NCI-H187 (cell line): ENCODE data around the gene DSCAML1.
A peak's percentile ranks its signal among the peaks of the same experiment; 100 is the strongest.

Experiments
- DNase-seq, 2 experiments: peaks; one replicate each; lab custom pipeline; 2025; lab: John Stamatoyannopoulos, UW

The DSCAML1 gene

DNA sequence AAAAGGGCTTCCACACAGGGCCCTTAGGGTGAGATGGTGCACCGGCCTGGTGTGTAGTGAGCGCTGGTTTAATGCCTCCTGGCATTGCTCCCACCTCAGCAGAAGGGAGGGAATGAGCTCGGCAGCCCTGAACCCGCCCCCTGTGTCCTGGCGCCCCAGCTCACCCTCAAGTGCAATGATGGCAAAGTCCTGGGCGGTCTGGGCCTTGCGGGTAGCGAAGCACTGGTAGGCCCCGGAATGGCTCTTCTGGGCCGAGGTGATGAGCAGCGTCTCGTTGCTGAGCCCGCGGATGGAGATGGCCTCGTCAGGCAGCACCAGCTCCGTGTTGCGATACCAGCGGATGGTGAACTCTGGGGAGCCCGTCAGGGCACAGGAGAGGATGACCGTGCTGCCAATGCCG, 276.1 kb downstream of the DSCAML1 start:
- DNase-seq = no peak

DNA sequence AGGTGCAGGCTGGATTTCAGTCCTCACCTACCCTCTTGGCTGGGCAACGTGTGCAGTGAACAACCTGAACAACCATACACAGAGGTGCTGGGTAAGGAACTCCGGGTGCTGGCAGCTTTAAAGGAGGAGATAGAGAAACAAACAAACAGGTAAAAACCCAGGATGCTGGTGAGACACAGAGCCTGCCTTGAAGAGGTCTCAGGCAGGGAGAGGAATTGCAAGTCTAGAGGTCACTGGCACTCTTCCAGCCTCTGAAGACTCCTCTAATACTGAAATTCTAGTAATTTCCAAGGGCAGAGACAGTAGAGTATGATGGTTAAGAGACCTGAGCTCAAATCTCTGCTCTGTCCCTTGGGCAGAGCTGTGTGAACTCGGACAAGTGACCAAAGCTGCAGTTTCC, 276.8 kb downstream of the DSCAML1 start:
- DNase-seq = no peak

DNA sequence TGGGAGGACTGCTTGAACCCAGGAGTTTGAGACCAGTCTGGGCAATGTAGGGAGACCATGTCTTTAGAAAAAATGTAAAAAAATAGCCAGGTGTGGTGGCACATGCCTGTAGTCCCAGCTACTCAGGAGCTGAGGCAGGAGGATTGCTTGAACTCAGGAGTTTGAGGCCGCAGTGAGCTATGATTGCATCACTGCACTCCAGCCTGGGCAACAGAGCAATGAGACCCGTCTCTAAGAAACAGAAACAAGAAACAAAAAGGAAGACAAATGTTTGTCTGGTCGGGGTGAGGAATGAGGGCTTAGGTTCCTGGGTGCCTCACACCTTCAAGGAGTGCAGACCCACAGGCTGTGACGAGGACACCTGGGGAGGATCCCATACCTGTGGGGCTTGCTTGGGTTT, 277.4 kb downstream of the DSCAML1 start:
- no peak for DNase-seq

DNA sequence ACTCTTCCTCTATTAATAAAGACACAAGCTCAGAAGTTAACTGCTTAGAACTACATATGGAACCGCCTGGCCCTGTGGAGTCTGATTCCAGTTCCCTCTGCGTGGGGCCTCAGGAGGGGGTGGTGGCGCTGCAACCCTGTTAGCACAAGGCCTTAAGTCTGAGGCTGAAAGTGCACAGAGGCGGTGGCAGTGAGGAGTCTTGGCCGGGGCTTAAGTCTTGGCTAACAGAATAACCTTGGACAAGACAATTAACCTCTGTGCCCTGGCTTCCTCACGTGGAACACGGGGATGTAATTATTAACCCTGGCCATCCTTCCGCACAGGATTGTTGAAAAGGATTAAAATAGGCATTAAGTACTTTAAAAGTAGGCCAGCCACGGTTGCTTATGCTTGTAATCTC, 277.8 kb downstream of the DSCAML1 start:
- no peak for DNase-seq

DNA sequence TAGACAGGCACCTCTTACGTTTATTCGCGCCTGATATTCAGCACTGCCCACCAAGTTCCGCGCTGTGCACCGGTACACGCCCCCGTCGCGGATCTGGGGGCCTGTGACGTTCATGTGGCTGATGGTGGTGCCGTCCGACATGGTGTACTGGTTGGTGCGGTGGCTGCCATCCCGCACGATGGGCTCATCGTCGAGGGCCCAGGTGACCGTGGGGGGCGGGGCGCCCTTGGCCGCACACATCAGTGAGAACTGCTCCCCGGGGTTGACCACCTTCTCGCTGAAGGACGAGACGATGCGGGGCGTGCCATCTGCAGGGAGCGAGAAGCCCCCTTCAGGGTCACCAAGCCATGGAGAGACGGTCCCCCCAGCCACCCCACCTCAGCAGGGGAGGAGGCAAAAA, 278.6 kb downstream of the DSCAML1 start:
- no peak for DNase-seq

DNA sequence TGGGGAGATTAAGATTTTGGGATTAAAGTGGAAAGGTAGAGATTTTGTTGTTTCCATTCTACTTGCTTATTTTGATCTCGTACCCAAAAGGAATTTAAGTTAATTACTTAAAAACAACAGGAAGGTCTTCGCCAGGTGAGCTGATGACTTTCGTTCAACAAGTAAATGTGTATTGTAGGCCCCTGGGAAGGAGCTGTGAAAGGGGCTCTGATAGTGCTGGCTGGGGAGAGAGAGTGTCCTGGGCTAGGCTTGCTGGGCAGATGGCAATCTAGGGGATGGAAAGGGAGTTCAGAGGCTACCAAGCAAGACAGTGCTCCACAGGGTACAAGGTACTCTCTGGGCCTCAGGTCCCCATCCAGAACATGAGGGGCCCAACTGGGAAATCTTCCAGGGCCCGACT, 279.9 kb downstream of the DSCAML1 start:
- DNase-seq = no peak

DNA sequence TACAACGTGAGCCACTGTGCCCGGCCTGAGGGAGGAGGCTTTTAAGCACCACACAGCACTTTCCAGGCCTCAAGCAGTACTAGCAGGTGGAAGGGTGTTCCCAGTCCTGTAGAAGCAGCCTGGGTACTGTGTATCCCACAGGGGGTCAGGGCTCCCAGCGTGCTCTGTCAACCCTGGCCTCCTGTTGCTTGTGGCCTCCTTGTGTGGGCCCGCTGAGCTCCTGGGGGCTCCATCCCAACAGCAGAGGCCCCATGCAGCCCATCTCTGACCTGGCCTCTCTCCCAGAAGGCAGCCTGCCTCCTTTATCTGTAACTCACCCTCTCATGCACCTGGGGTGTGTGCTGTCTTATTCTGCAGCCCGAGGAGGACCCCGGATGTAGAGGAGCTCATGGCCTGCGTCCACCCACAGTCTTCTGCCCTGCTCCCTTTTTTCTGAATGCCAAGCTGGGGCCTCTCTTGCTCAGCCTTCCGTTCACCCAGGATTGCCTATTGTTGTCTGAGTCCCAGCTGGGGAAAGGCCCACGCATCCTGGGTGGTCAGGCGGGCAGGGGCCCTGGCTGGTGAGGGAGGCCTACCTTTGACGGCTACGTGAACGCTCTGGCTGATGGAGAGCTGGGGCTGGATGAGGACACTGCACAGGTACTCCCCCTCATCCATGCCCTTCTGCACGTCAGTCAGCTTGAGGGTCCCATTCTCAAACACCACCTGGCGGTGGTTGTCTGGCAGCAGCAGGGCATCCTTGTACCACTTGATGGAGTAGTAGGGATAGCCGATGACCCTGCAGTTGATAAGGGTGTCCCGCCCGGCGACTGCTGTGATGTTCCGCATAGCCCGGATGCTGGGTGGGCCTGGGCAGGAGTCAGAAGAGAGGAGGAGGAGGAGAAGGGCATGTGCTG, 280.9 kb downstream of the DSCAML1 start:
- DNase-seq = no peak

DNA sequence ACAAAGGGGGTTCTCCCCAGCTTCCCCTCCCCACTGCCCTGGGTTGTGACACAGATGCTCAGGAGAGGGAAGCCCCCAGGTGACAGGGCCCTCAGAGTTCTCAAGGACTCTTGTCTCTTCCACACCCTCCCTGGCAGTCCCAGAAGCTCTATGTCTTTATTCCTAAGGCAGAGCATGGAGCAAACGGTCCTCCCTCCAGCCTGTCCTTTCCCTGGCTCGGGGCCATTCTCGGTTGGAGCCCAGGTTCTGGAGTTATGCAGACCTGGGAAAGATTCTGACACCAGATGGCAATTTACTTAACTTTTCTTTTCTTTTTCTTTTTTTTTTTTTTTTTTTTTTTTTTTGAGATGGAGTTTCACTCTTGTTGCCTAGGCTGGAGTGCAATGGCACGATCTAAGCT, 282.8 kb downstream of the DSCAML1 start:
- no peak for DNase-seq

DNA sequence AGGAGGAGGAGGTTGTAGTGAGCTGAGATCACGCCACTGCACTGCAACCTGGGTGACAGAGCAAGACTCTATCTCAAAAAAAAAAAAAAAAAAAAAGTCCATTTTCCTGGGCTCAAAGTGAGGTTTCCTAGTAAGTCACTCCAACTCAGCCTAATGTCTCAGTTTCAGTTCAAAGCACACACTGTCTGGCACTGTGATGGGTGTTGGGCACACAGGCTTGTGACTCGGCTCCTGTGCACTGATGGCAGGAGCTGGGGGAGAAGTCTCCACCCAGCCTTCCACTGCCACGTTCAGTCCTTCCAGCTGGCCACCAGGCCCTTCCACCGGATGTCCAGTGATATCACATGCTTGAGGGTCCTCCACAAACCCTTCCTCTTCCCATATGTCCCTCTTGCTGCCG, 283.4 kb downstream of the DSCAML1 start:
- DNase-seq = no peak

DNA sequence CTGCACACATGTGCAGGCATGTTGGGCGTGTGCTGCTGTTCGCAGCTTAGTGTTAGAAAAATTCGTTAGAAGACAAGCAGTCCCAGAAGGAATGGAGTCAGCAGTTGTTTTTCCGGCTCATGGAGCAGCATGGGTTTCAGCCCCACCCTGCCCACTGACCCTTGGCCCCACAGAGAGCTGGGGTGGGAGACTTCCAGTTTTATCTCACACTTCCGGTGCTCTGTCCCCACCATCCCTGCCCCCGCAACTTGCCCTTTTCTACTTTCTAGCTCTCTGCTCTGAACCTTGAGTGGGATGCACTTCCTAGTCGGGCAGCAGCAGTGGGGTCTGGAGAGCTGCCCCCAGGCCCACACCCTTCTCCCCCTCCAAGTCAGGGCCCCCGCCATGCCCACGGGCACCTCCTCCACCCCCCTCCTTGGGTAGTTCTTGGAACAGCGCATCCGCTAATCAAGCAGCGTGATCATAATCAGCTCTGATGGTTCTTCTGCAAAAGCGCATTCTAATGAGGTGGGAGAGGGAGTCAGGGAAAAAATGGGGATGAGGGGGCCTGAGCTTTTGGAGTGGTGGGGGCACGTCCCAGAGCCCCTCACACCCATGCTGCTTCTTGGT, 285.0 kb downstream of the DSCAML1 start:
- no peak for DNase-seq

DNA sequence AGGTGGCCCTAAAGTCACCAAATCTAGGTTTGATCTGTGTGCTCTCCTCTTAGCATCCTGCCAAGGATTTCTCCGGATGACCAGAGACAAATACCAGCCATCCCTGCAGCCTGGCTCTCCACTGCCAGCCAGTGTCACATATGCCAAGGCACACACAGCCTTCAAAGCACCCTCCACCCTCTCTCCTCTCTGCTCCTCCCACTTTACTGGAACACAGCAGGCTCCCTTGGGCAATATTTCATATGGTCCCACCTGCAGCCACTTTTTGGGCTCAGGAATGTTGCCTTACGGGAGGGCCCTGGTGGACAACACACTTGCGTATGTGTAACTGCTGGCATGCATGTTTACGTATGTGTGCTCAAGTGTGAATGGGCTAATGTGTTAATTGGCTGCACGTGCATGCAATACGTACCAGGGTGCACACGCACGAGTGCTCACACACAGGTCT, 285.5 kb downstream of the DSCAML1 start:
- DNase-seq = no peak

DNA sequence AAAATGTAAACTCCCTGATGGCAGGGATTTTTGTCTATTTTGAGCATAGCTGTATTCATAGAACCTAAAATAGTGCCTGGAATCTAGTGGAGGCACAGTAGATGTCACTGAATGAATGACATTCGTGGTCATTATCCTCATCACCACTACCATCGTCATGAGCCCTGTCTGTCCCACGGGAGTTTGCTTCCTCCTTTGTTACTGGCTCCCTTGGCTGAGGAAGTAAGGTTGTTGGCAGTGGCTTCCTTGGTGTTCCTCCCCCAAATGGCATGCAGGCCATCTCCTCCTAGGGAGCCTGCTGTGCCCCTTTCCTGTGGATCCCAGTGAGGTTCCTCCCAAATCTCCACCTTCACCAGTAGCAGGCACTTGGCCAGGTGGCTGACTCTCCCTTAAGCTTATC, 286.4 kb downstream of the DSCAML1 start:
- DNase-seq = no peak

DNA sequence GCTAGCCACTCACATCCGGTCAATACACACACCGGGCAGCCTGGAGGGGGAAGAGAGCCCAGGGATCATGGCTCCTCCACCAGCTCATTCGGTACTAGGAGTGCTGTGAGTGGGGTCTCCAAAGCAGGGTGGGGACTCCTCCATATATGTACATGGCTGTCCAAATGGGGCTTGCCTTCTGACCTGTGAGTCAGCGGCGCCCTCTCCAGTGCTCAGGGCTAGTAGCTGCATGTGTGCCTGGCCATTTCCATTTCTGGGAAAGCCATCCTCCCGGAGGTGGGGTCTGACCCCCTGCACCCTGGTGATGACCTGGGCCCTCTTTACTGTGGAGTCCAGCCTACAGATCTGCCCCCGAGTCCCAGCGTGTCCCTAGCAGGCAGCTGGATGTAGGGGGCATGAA, 287.5 kb downstream of the DSCAML1 start:
- no peak for DNase-seq

DNA sequence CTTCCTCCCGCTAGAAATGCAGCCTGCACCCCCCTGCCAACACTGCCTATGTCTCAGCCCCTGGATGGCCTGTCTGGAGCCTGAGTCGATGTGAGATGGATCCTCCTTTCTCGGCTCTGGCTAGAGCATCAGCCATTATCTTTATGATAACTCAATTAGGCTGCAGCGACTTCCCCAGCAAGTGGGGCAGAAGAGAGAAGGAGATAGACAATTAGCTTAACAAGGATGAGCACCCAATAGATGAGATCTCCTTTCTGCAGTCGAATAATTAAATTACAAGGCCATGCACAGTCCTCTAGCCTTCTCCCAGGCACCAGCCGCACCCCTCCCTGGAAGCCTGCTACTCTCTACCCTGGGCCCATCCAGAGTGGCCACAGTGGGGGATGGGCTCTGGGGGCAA, 290.0 kb downstream of the DSCAML1 start:
- no peak for DNase-seq

DNA sequence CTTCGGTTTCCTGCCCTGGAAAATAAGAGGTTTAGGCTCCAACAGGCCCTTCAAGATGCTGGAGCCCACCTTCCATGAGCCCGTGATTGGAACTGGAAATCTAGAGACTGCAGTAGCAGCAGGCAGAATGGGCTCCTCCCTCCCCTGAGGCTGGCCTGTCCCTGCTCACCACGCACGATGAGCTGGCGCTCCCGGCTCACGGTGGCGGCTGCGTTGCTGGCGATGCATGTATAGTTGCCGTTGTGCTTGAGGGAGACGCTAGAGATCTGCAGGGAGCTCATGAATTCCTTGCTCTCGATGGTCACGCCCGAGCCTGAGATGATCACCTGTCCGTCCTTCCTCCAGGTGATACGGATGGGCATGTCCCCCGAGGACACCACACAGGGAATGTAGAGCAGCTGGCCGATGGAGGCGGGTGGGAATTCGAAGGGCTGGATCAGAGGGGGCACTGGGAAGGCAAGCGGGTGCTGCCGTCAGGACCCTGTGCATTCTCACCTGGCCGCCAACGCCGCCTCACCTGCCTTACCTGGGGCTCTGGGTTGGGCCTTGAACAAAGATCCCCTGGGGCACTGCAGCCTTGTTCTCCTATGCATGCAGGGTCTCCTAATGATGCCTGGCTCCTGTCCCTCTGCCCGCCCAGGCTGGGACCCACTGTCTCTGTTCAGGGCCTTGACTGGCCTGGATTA, 291.6 kb downstream of the DSCAML1 start:
- no peak for DNase-seq

DNA sequence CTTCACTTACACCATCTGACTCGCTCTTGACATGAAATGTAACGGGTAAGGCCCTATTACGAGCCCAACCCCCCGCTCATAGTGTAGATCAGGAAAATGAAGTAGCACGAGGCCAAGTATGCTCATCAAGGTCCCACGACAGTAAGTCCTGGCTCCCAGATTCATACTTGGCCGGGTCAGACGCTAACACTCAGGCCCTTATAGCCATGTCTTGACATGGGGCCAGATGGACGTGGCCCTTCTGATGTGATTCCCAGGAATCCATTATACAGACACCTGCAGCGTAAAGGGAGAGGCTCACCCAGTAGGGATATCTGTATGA, 294.3 kb downstream of the DSCAML1 start:
- DNase-seq = no peak

DNA sequence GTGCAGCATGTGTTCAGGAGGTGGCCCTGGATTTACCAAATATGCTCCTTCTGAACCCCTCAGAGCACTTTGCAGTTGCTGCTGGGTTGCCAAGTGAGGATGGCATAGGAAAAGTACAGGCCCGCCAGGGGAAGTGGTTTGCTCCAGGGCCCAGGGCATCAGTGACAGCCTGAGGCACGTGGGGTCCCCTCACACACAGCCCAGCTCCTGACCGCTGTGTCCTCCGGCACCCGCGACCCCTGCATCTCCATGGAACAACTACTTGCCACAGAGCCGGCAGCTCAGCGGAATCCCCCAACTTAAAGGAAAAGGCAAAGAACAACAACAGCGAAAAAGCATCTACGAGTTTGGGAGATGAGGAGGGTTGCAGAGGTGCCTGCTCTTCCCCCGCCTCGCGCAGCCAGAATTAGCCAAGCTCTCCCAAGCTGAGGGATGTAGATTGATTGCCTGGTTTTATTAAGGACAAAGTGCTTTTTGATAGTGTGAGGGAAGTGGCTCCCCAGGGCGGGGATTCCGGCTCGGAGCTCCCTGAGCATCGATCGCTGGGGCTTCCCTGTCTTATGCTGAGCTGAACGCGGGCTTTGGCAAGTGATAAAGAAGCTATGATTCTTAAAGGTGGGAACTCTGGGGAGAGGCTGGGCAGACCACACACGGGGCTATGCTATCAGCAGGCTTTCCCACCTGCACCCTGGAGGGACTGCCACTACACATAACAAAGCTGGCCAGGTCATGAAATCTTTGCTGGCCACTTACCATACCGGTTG, 294.8 kb downstream of the DSCAML1 start:
- no peak for DNase-seq

DNA sequence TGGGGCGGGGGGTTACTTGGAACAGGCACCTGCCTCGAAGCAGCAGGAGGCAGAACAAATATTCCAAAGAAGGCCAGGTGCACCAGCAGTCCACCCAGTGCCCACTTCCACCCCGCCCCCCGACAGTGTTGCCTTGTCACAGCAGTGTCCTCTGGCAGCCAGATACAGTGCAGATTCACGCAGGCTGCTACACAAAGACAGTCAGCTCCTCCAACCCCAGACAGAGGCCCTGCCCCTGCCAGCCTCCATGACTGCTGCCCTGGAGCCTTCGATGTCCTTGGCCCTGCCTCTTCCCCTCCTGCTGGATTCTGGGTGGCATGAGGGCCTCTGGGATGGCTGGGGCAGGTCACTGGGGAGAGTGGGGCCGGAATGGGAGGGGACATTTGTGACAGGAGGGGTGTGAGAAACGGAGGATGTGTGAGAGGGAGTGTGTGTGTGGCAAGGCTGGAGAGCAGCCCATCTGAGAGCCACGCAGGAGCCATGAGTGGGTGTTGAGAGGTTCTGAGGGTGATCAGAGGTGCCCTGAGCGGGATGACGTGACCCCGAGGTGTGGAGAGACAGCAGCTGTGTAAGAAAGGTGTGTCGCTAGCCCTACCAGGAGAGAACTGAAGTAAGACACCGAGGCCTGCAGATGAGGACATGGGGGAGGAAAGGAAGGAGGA, 295.6 kb downstream of the DSCAML1 start:
- DNase-seq = peak; percentile 32 to 73

DNA sequence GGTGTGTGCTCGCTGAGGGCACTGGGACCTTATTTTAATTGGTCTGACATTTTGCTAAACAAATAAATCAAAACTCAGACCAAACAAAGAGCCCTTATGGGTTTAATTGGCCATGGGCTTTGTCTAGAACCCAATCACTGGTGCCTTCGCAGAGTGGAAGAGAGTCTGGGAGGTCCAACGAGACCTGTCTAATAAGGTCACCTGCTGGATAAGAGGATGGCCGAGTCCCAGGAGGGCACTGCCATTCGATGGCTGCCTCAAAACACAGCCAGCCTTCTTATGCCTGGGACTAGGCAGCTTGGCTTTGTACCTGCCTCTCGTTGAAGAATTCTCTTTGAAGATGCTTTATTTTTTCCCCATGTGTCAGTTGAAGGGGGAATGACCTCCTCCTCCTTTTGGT, 298.2 kb downstream of the DSCAML1 start:
- peak; percentile 81 to 87 for DNase-seq

DNA sequence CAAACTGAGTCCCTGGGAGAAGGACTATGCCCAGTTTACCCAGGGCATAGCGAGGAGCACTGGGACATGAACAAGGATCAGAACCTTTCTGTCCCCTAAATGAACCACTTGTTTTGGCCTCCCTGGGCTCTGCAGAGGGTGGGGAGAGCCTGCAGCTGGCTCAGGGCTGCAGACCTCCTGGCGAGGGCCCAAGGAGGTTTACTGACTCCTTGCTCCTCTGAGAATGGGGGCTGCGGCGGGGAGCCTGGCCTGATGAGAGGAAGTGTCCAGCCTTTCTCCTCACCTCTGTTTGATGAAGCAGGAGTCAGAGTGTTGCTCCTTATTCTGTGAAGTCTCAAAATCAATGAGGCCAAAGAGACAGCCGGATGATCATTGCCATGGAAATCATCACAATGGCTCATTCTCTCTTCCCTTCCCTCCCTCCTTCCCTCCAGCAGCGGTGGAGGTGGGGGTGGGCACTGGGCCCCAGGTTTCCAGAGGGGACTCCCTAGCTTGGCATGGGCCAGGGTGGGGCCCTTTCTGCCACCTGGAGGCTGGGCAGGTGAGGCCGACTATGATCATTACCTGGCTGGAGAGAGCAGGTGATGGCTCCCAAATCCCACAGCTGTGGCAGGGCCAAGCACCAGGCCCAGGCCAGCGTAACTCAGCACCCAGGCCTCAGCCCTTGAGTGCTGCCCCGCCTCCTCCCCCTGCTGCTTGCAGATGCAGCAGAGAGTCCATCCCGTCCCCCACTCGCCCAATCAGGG, 299.6 kb downstream of the DSCAML1 start:
- DNase-seq = no peak

DNA sequence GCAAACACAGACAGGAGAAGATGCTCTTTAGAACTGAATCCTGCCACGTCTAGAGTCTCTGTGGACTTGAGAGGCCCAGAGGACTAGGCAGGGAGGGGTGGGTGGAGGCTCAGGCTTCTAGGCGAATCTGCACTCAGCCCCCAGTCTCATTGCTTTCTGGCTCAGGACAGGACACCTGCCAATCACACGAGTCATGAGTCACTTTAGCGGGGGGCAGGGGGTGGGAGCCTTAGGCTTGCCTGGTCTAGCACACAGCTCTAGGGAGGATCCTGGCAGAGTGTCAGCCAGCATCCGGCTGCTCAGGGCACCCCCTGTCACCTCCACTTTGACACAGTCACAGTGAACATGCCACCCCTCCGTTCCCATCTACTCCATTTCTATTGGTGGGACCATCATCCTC, 301.7 kb downstream of the DSCAML1 start:
- peak in 1 of 2 experiments; percentile 8 for DNase-seq
